A673 (cell line): ENCODE results near the gene ARHGAP6.

ENCODE experiments used
- EZH2 ChIP-seq: fragments of 200-600 bp; sonication (generic); IDR thresholded peaks from 2 replicates; pipeline ENCODE4 v1.6.1; 2017; ENCODE audit warnings: borderline replicate concordance, low read depth, mild to moderate bottlenecking, mixed read lengths, antibody characterized with exemption, low read length; ENCODE audit not compliant: poor library complexity, severe bottlenecking
- TF ChIP-seq, protein P1 (sequence below): fragments of 300-800, 200-600 bp; sonication (generic); conservative IDR thresholded peaks from 2 replicates; pipeline ENCODE4 v1.5.1; 2017; ENCODE audit warnings: low read depth, mild to moderate bottlenecking, antibody characterized with exemption, low read length, moderate library complexity, mixed read lengths

DNA sequence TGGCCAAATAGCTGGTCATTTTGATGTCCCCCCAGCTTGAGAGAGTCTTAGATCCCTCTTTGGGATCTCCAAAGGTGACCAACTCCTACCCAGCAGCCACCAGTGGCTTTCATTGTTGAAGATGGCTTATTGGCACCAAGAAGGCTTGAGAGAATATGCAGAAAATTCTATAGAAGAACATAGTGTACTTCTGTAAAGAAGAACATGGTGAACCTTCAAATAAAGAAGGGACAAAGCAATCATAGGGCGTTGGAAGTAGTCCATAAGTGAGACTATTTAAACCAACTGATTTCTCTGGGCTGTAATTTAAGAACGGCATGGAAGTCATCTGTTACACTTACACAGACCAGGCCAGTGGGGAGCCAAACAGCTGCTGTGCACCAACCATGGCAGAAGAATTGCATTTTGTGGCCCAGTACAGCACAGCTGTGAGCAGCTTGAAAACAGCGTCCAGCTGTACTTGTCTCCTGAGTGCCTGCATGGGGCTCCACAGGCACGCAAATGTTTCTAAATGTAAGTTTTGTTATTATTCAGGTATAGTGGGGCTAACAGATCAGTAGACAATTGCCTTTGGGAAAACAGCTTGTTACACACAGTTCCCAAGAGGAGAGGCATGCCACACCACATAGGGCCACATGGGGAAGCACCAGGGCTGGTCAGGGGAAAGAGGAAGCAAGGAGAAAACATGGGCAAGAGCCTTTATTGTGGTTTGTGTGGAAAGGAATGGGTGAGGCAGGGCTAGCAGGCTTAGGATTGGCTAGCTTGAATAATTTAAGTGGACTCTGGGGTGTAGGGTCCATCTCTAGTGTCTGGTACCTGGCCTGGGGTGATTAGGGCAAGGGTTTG, 125.0 kb downstream of the ARHGAP6 start:
- TF ChIP-seq, protein P1, sequence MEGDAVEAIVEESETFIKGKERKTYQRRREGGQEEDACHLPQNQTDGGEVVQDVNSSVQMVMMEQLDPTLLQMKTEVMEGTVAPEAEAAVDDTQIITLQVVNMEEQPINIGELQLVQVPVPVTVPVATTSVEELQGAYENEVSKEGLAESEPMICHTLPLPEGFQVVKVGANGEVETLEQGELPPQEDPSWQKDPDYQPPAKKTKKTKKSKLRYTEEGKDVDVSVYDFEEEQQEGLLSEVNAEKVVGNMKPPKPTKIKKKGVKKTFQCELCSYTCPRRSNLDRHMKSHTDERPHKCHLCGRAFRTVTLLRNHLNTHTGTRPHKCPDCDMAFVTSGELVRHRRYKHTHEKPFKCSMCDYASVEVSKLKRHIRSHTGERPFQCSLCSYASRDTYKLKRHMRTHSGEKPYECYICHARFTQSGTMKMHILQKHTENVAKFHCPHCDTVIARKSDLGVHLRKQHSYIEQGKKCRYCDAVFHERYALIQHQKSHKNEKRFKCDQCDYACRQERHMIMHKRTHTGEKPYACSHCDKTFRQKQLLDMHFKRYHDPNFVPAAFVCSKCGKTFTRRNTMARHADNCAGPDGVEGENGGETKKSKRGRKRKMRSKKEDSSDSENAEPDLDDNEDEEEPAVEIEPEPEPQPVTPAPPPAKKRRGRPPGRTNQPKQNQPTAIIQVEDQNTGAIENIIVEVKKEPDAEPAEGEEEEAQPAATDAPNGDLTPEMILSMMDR, result no peak
- TF ChIP-seq EZH2, result no peak
